SH-SY5Y (cell line): ENCODE measurements around the gene RBMS1.

Source experiments
- GATA2 ChIP-seq: IDR thresholded peaks from 2 replicates; pipeline ENCODE4 v1.6.1; 2011; ENCODE audit warnings: mild to moderate bottlenecking, low read depth, low read length
- GATA3 ChIP-seq: IDR thresholded peaks from 2 replicates; pipeline ENCODE4 v1.6.1; 2011; ENCODE audit warnings: low read depth, mild to moderate bottlenecking, low read length, moderate library complexity

Gene RBMS1

GRCh38 chr2:160434254-160434948 lies 59.2 kb downstream of the RBMS1 start:
- TF ChIP-seq GATA3 = no peak
- no peak for TF ChIP-seq GATA2

- TF ChIP-seq GATA2 (no peak), GATA3 (0 out of 2 replicates have a peak, but pooled peaks have one; percentile 40)
Observed at GRCh38 chr2:160433466-160434140, 60.0 kb downstream of the RBMS1 start.

GRCh38 chr2:160432633-160433032 lies 61.0 kb downstream of the RBMS1 start:
- TF ChIP-seq GATA2 (no peak), GATA3 (no peak)

GRCh38 chr2:160431441-160431840 lies 62.2 kb downstream of the RBMS1 start:
- TF ChIP-seq GATA3 (no peak), GATA2 (no peak)

GRCh38 chr2:160430001-160430344 lies 63.6 kb downstream of the RBMS1 start:
- no peak for TF ChIP-seq GATA3
- TF ChIP-seq GATA2 = no peak

- TF ChIP-seq GATA2 = no peak
- TF ChIP-seq GATA3 = no peak
Observed at GRCh38 chr2:160429248-160430000, 64.2 kb downstream of the RBMS1 start.

- TF ChIP-seq GATA3 (no peak), GATA2 (no peak)
Observed at GRCh38 chr2:160428405-160428763, 65.2 kb downstream of the RBMS1 start.

GRCh38 chr2:160427629-160428404 lies 65.8 kb downstream of the RBMS1 start:
- no peak for TF ChIP-seq GATA3
- TF ChIP-seq GATA2 = no peak

GRCh38 chr2:160426604-160427003 lies 67.0 kb downstream of the RBMS1 start:
- TF ChIP-seq GATA3 = no peak

- TF ChIP-seq GATA2 (no peak), GATA3 (no peak)
Observed at GRCh38 chr2:160425434-160426151, 68.0 kb downstream of the RBMS1 start.

- no peak for TF ChIP-seq GATA3
- TF ChIP-seq GATA2 = no peak
Observed at GRCh38 chr2:160423126-160423525, 70.5 kb downstream of the RBMS1 start.

- TF ChIP-seq GATA2 = no peak
Observed at GRCh38 chr2:160420711-160421110, 72.9 kb downstream of the RBMS1 start.

GRCh38 chr2:160419776-160420505 lies 73.7 kb downstream of the RBMS1 start:
- no peak for TF ChIP-seq GATA2
- no peak for TF ChIP-seq GATA3
